IPS-20b (cell line): ENCODE results near the gene PCCA.
"Not testable (repeated sequence)": the region's sequence is repeated elsewhere in the genome, so short reads cannot be mapped to it uniquely, and the experiment has no call there.

Experiments used
- H3K27ac ChIP-seq: one replicate; pipeline ENCODE4 v1.5.1; 2013; ENCODE audit warnings: low read length
- H3K27me3 ChIP-seq: 2 replicates; pipeline ENCODE4 v1.6.1; 2013; ENCODE audit warnings: mild to moderate bottlenecking, low read length, inconsistent platforms; ENCODE audit not compliant: insufficient read depth
- H3K36me3 ChIP-seq: 2 replicates; pipeline ENCODE4 v1.6.1; 2013; ENCODE audit warnings: low read depth, mild to moderate bottlenecking, inconsistent platforms, low read length, moderate library complexity; ENCODE audit not compliant: insufficient read depth
- H3K4me1 ChIP-seq: 2 replicates; pipeline ENCODE4 v1.6.1; 2013; ENCODE audit warnings: mild to moderate bottlenecking, control low read depth, inconsistent platforms, low read length, moderate library complexity; ENCODE audit not compliant: insufficient read depth
- H3K4me3 ChIP-seq: 2 replicates; pipeline ENCODE4 v1.5.1; 2013; ENCODE audit warnings: mild to moderate bottlenecking, low read length, inconsistent platforms
- H3K9ac ChIP-seq: 2 replicates; pipeline ENCODE4 v1.6.1; 2013; ENCODE audit warnings: low read depth, mild to moderate bottlenecking, inconsistent platforms, low read length, moderate library complexity
- H3K9me3 ChIP-seq: 2 replicates; pipeline ENCODE4 v1.6.1; 2013; ENCODE audit warnings: mild to moderate bottlenecking, low read depth, low read length, inconsistent platforms; ENCODE audit not compliant: insufficient read depth

PCCA gene

GRCh38 chr13:100099117-100099445 lies 10.2 kb downstream of the PCCA start:
- not testable (repeated sequence) for H3K4me3 ChIP-seq, H3K27ac ChIP-seq, H3K4me1 ChIP-seq, H3K9ac ChIP-seq, H3K36me3 ChIP-seq, H3K9me3 ChIP-seq, H3K27me3 ChIP-seq

GRCh38 chr13:100100115-100100879 lies 11.4 kb downstream of the PCCA start:
- Histone ChIP-seq H3K27ac (no peak overlapping the region), H3K4me1 (peaks cover 3% of the 10 kb centered on the region; the same call in 1 of the 2 replicates), H3K9ac (no peak overlapping the region), H3K27me3 (no peaks in the 10 kb centered on the region), H3K4me3 (no peak overlapping the region), H3K36me3 (peaks cover 15% of the 10 kb centered on the region), H3K9me3 (no peaks in the 10 kb centered on the region)

- Histone ChIP-seq H3K27ac (no peak overlapping the region), H3K4me3 (no peak overlapping the region), H3K9ac (no peak overlapping the region), H3K4me1 (peaks cover 3% of the 10 kb centered on the region; the same call in 1 of the 2 replicates), H3K9me3 (no peaks in the 10 kb centered on the region), H3K27me3 (no peaks in the 10 kb centered on the region), H3K36me3 (peaks cover 19% of the 10 kb centered on the region)
Observed at GRCh38 chr13:100102042-100102441, 13.1 kb downstream of the PCCA start.

- peaks cover 21% of the 10 kb centered on the region for H3K36me3 ChIP-seq
- no peaks in the 10 kb centered on the region for H3K4me1 ChIP-seq
- H3K27ac ChIP-seq: no peak overlapping the region
- no peaks in the 10 kb centered on the region for H3K27me3 ChIP-seq
- no peak overlapping the region for H3K4me3 ChIP-seq
- H3K9me3 ChIP-seq: no peaks in the 10 kb centered on the region
- no peak overlapping the region for H3K9ac ChIP-seq
Observed at GRCh38 chr13:100106005-100106404, 17.1 kb downstream of the PCCA start.

- Histone ChIP-seq H3K27ac (no peak overlapping the region), H3K4me3 (no peak overlapping the region), H3K9ac (no peak overlapping the region)
Observed at GRCh38 chr13:100106705-100107104, 17.8 kb downstream of the PCCA start.

GRCh38 chr13:100108913-100109507 lies 20.1 kb downstream of the PCCA start:
- peaks cover 37% of the 10 kb centered on the region for H3K36me3 ChIP-seq
- no peak overlapping the region for H3K9ac ChIP-seq

More at GRCh38 chr13:100106705-100107104, 17.8 kb downstream of the PCCA start:
- Histone ChIP-seq H3K9me3 (no peaks in the 10 kb centered on the region), H3K4me1 (no peaks in the 10 kb centered on the region), H3K27me3 (no peaks in the 10 kb centered on the region), H3K36me3 (peaks cover 21% of the 10 kb centered on the region)

GRCh38 chr13:100110269-100110668 lies 21.4 kb downstream of the PCCA start:
- H3K4me3 ChIP-seq: no peak overlapping the region
- H3K27ac ChIP-seq: no peak overlapping the region
- no peaks in the 10 kb centered on the region for H3K27me3 ChIP-seq
- no peaks in the 10 kb centered on the region for H3K9me3 ChIP-seq
- peaks cover 38% of the 10 kb centered on the region for H3K36me3 ChIP-seq
- H3K4me1 ChIP-seq: no peaks in the 10 kb centered on the region
- H3K9ac ChIP-seq: no peak overlapping the region

More at GRCh38 chr13:100108913-100109507, 20.1 kb downstream of the PCCA start:
- no peaks in the 10 kb centered on the region for H3K9me3 ChIP-seq
- H3K4me3 ChIP-seq: no peak overlapping the region
- H3K27ac ChIP-seq: no peak overlapping the region
- H3K4me1 ChIP-seq: no peaks in the 10 kb centered on the region
- H3K27me3 ChIP-seq: no peaks in the 10 kb centered on the region

GRCh38 chr13:100112186-100112838 lies 23.4 kb downstream of the PCCA start:
- Histone ChIP-seq H3K27ac (no peak overlapping the region), H3K27me3 (no peaks in the 10 kb centered on the region), H3K36me3 (peaks cover 40% of the 10 kb centered on the region), H3K9ac (no peak overlapping the region), H3K4me1 (no peaks in the 10 kb centered on the region), H3K4me3 (no peak overlapping the region), H3K9me3 (no peaks in the 10 kb centered on the region)

GRCh38 chr13:100115693-100116254 lies 26.9 kb downstream of the PCCA start:
- H3K27me3 ChIP-seq: no peaks in the 10 kb centered on the region
- H3K9ac ChIP-seq: no peak overlapping the region
- H3K4me3 ChIP-seq: no peak overlapping the region
- no peak overlapping the region for H3K27ac ChIP-seq
- no peaks in the 10 kb centered on the region for H3K9me3 ChIP-seq
- H3K36me3 ChIP-seq: peaks cover 53% of the 10 kb centered on the region
- no peaks in the 10 kb centered on the region for H3K4me1 ChIP-seq

GRCh38 chr13:100124265-100124664 lies 35.4 kb downstream of the PCCA start:
- Histone ChIP-seq H3K4me3 (no peak overlapping the region), H3K27me3 (no peaks in the 10 kb centered on the region), H3K9me3 (peaks cover 3% of the 10 kb centered on the region; the same call in 1 of the 2 replicates), H3K36me3 (peaks cover 19% of the 10 kb centered on the region), H3K9ac (no peak overlapping the region), H3K27ac (no peak overlapping the region), H3K4me1 (peaks cover 1% of the 10 kb centered on the region; the same call in 1 of the 2 replicates)

- Histone ChIP-seq H3K27ac (no peak overlapping the region), H3K4me3 (no peak overlapping the region), H3K36me3 (peaks cover 11% of the 10 kb centered on the region; the same call in 1 of the 2 replicates), H3K9me3 (peaks cover 3% of the 10 kb centered on the region; the same call in 1 of the 2 replicates), H3K4me1 (peaks cover 12% of the 10 kb centered on the region), H3K9ac (no peak overlapping the region), H3K27me3 (no peaks in the 10 kb centered on the region)
Observed at GRCh38 chr13:100125946-100126345, 37.1 kb downstream of the PCCA start.
